G401 (cell line): Measurements from ENCODE around the gene COQ8B. TPM values are rescaled to one million over a fixed set of nuclear protein-coding genes. Genes with fewer than 3 reads are reported as not detected.
"Not testable (repeated sequence)": the region's sequence is repeated elsewhere in the genome, so short reads cannot be mapped to it uniquely, and the experiment has no call there.

Source experiments
- DNase-seq: peaks from one replicate; pipeline ENCODE4 v3.0.0-alpha.2; 2015; ENCODE audit warnings: low spot score
- in situ Hi-C: cut with HindIII; loops from 2 replicates; pipeline ENCODE4 v1.10.0; 2016; ENCODE audit warnings: low sequenced_read_pairs, mixed read lengths
- total RNA-seq: library from RNA; depleted of rRNA; stranded (reverse); fragments of >200 nt; shearing (Covaris generic); gene quantifications from 2 replicates; pipeline ENCODE4 v1.2.3, GENCODE V29; 2014

Gene COQ8B
- total RNA-seq, 1 experiment from 2014 or later, result 58.6 TPM

DNA sequence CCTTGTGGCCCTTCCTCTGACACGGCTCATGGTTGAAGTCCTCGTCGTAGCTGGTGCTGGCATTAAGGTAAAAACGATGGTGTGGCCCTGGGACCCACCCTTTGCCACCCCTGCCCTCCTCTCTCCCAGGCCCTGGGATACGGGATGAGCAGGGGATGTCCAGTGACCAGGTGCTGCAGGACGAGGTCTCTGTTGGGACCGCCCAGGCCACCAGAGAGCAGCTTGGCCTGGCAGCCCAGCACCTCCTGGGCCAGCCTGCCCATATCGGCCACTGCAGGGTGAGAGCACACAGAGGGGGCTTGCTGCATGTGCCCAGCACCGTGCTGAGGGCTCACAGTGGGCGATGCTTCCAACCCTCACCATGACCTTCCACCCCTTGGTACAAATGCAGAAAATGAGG lies 27.2 kb upstream of the COQ8B start:
- in situ Hi-C loops, result no loop called here

DNA sequence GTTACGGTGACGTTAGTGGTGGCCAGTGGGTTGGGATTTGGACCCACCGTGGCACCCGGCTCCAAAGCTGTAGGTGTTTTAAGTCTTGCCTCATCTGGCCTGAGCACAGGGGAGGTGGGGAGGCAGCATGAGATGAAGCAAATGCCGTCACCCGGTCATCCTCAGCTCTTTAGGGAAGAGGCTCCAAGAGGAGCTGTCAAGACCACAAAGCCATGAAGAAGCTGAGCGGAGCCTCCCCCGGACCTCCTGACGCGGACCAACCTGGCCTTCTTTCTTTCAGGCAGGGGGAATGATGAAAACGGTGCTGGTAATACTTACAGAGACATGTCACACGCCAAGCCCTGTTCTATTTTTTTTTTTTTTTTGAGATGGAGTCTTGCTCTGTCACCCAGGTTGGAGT lies 26.2 kb upstream of the COQ8B start:
- in situ Hi-C loops, result no loop called here
- no peak for DNase-seq

More for the DNA sequence above, 27.2 kb upstream of the COQ8B start:
- DNase-seq, result no peak

DNA sequence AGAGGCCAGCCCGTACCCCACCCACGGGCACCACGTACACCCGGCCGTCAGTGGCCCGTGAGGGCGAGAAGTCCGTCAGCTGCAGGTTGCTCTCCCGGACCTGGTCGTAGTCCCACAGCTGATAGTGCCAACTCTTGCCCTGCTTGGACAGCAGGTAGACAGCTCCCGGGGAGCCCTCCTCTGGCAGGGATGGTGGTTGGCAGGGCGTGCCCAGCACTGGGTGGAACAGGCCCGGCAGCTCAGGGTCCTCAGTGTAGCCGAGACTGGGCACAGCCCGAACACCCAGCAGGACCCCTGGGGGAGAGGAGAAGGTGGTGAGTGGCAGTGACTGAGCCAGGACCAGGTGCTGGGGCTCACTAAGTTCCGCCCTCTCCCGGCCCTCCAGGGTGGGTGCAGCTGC lies 25.8 kb upstream of the COQ8B start:
- in situ Hi-C loops, result no loop called here
- peak; percentile 40 for DNase-seq

DNA sequence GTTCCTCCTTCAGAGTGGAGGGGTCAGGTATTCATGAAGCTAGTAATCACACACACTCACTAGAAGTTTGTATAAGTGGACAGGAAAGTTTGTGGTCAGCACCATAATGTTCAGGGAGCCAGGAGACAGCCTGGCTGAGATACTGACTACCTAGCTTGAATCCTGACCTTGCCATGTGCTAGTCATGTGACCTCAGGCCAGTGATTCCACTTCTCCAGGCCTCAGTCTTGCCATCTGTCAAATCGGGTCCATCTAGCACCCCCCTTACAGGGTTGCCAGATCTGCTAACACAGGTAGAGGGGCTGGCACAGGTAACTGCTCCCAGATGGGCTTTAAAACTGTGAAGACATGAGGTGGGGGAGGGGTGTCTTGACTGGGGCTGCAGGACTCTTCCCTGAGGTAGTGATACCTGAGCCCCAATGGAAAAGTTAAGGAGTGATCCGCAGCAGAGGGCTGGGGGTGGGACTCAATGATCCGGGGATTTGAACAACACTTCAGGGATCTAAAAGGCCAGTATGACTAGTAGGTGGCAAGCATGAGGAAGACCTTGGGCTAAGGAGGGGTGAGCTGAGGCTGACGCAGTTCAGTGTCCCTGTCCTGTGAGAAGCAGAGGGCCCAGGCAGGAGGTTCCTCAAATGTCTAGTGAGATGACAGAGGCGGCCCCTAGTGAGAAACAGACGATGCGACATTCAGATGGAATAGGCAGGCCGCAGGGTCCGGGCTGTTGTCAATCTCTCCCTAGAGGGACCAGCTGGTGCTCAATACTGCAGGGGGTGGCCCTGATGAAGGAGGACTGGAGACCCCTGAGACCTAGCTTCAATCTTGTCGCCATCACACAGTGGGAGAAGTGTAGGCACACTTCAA lies 25.1 kb upstream of the COQ8B start:
- in situ Hi-C loops, result no loop called here
- peak; percentile 26 for DNase-seq

DNA sequence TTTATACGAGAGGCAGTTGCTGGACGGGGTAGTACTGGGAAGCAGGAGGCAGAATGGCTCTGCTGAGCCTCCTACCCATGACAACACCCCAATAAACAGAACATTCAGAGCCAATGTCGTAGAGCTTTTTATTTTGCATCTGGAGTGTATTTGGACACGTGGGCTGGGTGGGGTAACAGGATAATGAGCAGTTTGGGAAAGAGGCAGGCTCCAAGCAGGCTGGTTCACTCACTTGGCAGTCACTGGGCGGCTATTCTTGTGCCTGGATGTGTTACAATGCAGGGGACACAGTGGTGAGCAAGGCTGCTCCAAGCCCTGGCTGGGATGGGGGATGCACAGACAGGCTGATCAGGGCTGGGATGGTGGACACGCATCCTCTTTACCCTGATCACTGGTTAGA lies 24.1 kb upstream of the COQ8B start:
- DNase-seq, result peak; percentile 36
- in situ Hi-C loops, result no loop called here

DNA sequence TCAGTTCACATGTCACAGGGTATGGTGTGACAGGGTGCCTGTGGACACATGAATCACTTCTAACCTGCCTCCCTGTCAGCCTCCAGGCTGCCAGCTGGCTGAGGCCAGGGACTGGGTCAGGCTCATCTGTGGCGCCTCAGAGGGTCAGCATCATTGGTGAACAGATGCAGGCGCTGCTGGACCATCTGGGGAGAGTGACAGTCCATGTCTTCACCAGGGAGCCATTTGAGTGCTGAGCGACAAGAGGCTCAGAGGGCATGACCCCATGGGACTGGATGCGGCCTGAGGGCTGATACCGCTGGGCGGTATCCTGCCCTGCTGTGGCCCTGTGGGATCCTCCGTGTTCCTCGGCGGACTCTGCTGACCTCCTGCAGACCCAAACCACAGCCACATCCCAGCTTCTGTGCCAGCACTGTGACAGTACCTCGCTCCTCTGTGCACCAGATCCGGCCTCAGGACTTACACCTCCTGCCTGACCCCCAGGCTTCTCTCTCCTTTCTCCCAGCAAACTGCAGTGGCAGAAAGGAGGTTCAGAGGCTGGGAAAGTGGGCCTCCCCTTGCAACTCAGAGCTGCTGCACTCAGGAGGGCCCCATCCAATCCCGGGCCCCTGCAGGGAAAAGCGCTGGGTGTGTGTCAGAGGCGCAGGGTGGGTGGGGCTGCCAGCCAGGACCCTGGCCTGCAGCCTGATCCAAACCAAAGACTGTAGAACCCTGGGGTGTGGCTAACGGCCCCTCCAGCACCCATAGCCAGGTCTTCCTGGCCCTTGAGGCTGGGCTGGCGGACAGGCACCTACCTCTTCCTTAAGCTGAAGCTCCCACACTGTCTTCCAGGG lies 23.4 kb upstream of the COQ8B start:
- no peak for DNase-seq
- in situ Hi-C loops, result no loop called here

DNA sequence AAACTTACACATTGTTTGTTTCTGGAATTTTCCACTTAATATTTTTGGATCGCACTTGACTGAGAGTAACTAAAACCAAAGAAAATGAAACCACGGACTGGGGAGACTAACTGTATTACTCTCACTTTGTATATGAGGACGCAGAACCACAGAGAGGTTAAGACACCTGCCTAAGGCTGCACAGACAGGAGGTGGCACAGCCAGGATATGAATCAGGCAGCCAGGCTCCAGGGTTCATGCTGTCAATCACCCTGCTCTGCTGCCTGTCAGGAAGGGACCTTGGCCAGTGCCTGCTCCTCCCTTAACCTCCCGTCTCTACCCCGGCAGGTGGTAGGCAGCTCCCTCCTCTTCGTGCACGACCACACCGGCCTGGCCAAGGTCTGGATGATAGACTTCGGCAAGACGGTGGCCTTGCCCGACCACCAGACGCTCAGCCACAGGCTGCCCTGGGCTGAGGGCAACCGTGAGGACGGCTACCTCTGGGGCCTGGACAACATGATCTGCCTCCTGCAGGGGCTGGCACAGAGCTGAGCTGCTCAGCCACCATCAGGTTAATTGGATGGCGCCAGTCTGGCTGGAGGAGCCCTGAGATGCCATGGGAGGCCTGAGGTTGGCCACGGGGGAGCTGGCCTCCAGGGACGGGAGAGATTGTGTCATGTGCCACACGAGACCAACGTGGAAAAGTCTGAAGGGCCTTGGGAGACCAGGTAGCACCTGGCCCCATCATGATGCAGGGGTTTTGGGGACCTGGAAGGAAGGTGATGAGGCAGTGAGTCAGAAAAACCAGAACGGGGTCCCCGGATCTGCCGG lies 22.5 kb upstream of the COQ8B start:
- in situ Hi-C loops, result no loop called here
- DNase-seq, result peak; percentile 22

DNA sequence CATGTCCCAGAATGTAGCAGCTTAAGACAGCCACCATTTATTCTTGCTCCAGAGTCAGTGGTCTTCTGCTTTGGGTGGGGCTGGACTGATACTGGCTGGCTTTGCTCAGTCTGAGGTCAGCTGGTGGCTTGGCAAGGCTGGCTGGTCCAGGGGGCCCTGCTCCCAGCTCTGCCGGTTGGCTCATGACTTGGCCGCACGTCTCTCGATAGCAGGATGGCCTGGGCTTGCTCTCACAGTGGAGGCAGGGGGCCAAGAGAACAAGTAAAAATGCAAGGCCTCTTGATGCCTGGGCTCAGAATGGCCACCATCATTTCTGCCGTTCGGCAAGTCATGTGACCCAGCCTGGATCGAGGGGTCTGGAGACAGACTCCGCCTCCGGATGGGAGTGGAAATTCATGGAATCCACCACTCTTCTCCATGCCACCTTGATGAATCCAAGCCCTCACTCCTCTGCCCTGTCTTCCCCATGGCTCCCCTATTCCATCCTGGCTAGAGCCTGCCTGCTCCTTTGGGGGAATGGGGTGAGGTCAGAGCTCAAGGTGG lies 20.5 kb upstream of the COQ8B start:
- in situ Hi-C loops, result no loop called here
- no peak for DNase-seq

DNA sequence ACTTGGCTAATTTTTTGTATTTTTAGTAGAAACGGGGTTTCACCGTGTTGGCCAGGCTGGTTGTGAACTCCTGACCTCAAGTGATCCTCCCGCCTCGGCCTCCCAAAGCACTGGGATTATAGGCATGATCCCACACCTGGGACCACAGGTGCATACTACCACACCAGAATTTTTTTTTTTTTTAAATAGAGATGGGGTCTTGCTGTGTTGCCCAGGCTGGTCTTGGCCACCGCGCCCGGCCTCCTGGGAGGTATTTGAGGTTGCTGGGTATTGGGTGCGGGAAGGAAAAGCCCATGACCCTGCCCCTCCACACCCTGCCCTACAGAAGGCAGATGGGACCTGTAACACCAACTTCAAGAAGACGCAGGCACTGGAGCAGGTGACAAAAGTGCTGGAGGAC lies 20.0 kb upstream of the COQ8B start:
- in situ Hi-C loops, result no loop called here
- DNase-seq, result no peak

DNA sequence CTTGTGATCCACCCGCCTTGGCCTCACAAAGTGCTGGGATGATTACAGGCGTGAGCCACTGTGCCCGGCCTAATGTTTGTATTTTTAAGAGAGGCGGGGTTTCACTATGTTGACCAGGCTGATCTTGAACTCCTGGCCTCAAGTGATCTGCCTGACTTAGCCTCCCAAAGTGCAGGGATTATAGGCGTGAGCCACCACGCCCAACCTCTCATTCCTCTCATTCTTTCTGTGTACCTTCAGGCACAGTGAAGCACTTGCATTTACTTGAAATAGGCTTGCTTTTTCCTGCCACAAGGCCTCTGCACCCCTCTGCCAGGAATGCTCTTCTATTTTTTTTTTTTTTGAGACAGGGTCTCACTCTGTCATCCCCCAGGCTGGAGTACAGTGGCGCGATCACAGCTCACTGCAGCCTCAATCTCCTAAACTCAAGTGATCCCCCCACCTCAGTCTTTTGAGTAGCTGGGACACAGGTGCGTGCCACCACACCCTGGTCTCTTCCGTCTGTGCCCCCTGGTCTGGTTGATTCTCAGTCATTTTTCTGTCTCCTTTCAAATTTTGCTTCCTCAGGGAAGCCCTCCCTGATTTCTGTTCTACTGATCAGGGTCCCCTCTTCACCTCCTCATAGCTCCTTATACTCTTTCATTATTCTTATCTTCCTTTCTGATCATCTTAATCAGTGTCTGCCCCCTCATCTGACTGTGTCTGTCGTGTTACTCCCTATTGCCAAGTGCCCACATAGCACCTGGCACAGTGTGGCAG lies 18.5 kb upstream of the COQ8B start:
- in situ Hi-C loops, result no loop called here

DNA sequence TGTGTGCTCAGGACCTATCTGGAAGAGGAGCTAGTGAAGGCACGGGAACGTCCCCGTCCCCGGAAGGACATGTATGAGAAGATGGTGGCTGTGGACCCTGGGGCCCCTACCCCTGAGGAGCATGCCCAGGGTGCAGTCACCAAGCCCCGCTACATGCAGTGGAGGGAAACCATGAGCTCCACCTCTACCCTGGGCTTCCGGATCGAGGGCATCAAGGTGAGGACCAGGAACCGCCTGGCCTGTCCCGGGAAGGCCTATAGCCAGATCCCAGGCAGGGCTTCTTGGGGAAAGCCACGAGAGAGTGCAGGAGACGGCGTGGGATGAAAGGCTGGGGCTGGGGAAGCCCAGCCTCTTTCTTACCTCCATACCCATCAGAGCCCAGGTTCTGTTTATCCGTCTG lies 16.5 kb upstream of the COQ8B start:
- in situ Hi-C loops, result no loop called here
- no peak for DNase-seq

More for the DNA sequence above, 18.5 kb upstream of the COQ8B start:
- DNase-seq, result no peak

DNA sequence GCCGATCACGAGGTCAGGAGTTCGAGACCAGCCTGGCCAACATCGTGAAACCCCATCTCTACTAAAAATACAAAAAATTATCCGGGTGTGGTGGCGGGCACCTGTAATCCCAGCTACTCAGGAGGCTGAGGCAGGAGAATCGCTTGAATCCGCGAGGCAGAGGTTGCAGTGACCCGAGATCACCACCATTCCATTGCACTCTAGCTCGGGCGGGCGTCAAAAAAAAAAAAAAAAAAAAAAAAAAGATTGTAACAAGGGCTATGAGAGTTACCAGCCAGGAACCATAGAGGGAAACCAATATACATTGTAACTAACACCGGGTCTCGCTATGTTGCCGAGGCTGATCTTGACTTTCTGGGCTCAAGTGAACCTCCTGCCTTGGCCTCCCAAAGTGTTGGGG lies 15.6 kb upstream of the COQ8B start:
- DNase-seq, in situ Hi-C loops: not testable (repeated sequence)

DNA sequence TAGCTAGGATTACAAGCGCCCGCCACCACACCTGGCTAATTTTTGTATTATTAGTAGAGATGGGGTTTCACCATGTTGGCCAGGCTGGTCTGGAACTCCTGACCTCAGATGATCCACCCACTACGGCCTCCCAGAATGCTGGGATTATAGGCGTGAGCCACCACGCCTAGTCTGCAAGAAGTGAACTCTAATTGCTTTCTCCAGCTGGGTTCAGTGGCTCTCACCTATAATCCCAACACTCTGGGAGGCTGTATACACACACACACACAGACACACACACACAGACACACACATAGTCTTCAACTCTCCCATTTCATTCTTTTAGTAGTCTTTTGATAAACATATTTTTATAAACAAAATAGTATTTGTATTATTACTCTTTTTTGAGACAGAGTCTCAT lies 13.4 kb upstream of the COQ8B start:
- in situ Hi-C loops, DNase-seq: not testable (repeated sequence)

DNA sequence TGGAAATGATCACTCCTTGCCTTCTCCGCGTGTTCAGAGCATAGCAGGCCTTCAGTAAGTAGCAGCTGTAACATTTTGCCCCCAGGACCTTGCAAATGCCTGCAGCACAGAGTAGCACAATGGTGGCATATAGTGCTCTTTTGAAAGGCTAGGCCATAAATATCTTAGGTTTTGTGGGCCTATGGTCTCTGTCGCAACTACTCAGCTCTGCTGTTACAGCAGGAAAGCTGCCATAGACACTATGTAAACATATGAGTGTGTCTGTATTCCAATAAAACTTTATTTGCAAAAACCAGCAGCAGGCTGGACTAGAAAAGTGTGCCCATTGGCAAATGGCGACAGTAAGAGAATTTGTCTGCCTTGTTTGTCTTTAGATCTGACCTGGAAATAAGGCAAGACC lies 9.6 kb upstream of the COQ8B start:
- no peak for DNase-seq
- in situ Hi-C loops, result no loop called here

DNA sequence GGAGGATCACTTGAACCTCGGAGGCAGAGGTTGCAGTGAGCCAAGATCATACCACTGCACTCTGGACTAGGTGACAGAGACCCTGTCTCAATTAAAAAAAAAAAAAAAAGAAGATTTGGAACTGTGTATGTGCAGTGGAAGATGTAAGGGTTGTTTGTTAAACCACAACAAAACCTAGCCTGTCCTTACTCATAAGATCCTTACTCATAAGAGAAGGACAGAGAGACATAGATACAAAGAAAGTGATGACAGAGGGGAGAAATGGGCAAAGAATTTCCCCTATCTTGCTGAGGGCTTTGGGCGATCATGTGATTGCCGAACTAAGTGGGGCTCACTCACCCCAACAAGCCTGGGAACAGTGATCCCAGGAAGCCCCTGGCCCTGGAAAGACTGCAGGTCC lies 8.2 kb upstream of the COQ8B start:
- in situ Hi-C loops, result no loop called here
- DNase-seq, result no peak

DNA sequence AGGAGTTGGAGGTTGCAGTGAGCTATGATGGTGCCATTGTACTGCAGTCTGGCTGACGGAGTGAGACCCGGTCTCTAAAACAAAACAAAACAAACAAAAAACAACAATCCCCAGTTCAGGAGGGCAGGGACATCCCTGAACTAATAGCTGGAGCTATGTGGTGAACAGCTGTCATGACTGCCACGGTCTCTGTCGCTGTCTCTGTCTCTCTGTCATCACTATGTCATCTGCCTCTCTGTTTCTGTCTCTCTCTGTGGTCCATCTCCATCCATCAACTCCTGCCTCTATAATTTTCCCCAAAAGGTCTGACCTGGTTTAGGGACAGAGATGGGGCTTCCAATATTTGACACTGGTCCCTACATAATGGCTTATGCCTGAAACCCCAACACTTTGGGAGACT lies 7.6 kb upstream of the COQ8B start:
- in situ Hi-C loops, result no loop called here
- DNase-seq, result no peak

DNA sequence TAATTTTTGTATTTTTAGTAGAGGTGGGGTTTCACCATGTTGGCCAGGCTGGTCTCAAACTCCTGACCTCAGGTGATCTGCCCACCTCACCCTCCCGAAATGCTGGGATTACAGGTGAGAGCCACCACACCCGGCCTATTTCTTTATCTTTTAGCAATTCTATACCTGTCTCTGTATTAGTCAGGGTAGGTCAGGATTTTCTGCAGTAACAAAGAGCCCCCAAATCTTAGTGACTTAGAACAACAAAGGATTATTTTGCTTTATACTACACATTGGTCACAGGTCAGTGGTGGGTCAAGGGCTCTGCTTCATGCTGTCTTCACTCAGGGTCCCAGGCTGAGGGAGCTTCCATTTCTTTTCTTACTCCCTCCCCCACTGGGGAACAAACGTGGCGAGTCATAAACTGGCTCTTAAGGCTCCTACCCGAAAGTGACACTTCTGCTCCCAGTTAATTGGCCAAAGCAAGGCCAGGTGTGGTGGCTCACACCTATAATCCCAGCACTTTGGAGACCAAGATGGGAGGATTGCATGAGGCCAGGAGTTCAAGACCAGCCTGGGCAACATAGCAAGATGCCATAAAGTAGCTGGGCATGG lies 7.1 kb upstream of the COQ8B start:
- no peak for DNase-seq
- in situ Hi-C loops, result no loop called here

DNA sequence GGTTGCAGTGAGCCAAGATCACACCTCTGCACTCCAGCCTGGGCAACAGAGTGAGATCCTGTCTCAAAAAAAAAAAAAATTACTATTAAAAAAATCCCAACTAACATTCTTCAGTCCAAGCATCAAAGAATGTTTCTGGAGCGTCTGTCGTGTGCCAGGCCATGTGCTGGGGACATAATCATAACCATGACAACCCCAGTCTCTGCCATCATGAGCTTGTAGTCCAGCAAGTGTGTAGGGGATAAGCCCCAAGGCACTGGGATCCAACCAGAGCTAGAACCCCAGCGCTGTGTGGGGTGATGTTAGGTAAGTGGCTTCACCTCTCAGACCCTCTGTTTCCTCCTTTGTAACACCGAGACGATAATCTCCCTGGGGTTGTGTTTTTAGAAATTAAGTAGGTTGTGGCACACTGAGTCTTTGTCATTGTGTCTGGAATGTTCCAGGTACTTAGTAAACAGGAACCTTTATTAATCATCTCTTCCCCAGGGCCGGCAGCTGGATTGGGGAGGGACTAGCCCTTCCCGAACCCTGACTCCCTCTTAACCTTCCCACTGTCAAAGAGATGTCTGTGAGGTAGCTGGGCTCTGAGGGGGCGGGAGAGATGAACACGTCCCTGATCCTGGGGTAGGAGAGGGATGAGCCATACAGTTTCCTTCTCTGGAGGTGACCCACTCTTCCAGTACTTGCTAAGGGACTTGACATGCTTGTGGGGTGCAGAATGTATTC lies 5.4 kb upstream of the COQ8B start:
- DNase-seq, result no peak

More for the DNA sequence above, 5.4 kb upstream of the COQ8B start:
- in situ Hi-C loops, result no loop called here
